ENCODE data around the gene ACAA1.
"Not testable (repeated sequence)": the region's sequence is repeated elsewhere in the genome, so short reads cannot be mapped to it uniquely, and the experiment has no call there.

ACAA1 gene

DNA sequence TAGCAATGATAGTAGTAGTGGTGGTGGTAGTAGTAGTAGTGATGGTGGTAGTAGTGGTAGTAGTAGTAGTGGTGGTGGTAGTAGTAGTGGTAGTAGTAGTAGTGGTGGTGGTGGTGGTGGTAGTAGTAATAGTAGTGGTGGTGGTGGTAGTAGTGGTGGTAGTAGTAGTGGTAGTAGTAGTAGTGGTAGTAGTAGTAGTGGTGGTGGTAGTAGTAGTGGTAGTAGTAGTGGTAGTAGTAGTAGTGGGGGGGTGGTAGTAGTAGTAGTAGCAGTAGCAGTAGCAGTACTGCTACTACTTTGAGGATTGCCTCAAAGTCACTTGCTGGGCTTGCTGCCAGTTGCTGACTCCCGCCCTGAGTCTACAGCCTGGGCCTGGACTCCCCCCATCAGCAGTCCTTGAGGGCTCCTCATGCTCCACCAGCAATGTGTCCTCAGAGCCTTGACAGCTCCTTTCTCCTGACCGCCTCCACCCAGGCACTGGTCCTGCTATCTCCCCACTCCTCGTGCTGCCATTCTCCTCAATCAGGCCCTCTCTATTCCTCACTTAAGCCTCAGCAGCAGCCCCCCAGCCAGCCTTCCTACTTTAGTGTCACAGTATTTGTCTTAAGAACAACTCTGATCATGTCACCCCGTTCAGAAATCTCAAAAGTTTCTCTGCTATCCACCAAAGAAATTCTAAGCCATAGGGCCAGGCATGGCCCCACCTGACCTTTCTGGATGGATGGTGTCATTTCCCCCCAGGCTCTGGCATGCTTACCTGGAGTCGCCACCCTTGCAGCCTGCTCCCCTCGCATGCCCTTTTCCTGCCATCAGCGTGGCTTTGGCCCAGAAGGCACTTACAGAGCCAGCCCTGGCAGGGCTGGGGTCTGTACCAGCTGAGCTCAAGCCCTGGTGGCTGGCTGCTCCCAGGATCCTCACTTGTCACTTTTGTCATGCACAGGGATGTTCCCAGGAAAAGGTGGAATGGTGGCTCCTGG lies 52.3 kb downstream of the ACAA1 start:
- Histone ChIP-seq H3K79me2 (ENCODE audit: insufficient read depth, low read depth) (no peaks in the 10 kb centered on the region), H3K4me3 (IDR thresholded peaks at IDR 0.05; ENCODE audit: insufficient read depth, low read depth, low read length) (no peak overlapping the region), H4K20me1 (ENCODE audit: insufficient read depth) (no peaks in the 10 kb centered on the region), H3K27me3 (ENCODE audit: insufficient read depth, low read depth) (no peaks in the 10 kb centered on the region), H3K36me3 (ENCODE audit: insufficient read depth) (no peaks in the 10 kb centered on the region), H3K9ac (no peak overlapping the region), H3K27ac (no peak overlapping the region), H3K4me2 (no peak overlapping the region), H3K4me1 (ENCODE audit: low read depth, poor library complexity, severe bottlenecking) (peaks cover 9% of the 10 kb centered on the region), H2AFZ (ENCODE audit: low read depth) (no peak overlapping the region)
- TF ChIP-seq, protein P1, sequence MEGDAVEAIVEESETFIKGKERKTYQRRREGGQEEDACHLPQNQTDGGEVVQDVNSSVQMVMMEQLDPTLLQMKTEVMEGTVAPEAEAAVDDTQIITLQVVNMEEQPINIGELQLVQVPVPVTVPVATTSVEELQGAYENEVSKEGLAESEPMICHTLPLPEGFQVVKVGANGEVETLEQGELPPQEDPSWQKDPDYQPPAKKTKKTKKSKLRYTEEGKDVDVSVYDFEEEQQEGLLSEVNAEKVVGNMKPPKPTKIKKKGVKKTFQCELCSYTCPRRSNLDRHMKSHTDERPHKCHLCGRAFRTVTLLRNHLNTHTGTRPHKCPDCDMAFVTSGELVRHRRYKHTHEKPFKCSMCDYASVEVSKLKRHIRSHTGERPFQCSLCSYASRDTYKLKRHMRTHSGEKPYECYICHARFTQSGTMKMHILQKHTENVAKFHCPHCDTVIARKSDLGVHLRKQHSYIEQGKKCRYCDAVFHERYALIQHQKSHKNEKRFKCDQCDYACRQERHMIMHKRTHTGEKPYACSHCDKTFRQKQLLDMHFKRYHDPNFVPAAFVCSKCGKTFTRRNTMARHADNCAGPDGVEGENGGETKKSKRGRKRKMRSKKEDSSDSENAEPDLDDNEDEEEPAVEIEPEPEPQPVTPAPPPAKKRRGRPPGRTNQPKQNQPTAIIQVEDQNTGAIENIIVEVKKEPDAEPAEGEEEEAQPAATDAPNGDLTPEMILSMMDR (conservative IDR thresholded peaks at IDR 0.05; ENCODE audit: low read depth, low read length): no peak

DNA sequence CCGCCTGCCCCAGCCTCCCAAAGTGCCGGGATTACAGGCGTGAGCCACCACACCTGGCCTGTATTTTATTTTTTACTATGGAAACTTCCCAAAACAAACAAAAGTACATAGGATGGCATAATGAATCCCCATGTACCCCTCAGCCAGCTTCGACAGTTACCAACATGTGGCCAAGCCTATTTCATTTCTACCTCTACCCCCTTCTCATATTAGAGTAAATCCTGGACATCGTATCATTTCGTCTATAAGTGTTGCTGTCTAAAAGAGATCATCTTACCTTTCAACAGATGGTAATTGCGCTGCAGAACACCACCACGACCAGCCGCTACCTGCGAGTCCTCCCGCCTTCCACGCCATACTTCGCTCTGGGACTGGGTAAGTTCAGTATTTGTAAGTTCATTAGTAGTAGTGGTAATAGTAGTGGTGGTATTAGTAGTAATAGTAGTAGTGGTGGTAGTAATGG lies 53.0 kb downstream of the ACAA1 start:
- H3K36me3 ChIP-seq (ENCODE audit: insufficient read depth): no peaks in the 10 kb centered on the region

DNA sequence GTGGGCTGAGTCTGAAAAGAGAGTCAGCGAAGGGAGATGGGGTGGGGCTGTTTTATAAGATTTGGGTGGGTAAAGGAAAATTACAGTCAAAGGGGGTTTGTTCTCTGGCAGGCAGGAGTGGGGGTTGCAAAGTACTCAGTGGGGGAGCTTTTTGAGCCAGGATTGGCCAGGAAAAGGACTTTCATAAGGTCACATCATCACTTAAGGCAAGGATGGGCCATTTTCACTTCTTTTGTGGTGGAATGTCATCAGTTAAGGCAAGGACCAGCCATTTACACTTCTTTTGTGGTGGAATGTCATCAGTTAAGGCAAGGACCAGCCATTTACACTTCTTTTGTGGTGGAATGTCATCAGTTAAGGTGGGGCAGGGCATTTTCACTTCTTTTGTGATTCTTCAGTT lies 53.7 kb downstream of the ACAA1 start:
- H2AFZ ChIP-seq (ENCODE audit: low read depth); H3K4me1 ChIP-seq (ENCODE audit: low read depth, poor library complexity, severe bottlenecking); H4K20me1 ChIP-seq (ENCODE audit: insufficient read depth); H3K79me2 ChIP-seq (ENCODE audit: insufficient read depth, low read depth); H3K27ac ChIP-seq; H3K4me3 ChIP-seq (IDR thresholded peaks at IDR 0.05; ENCODE audit: insufficient read depth, low read depth, low read length); H3K27me3 ChIP-seq (ENCODE audit: insufficient read depth, low read depth); H3K4me2 ChIP-seq; H3K36me3 ChIP-seq (ENCODE audit: insufficient read depth); H3K9ac ChIP-seq: not testable (repeated sequence)

More for the DNA sequence above, 53.0 kb downstream of the ACAA1 start:
- Histone ChIP-seq H4K20me1 (ENCODE audit: insufficient read depth) (no peaks in the 10 kb centered on the region), H2AFZ (ENCODE audit: low read depth) (no peak overlapping the region), H3K27me3 (ENCODE audit: insufficient read depth, low read depth) (no peaks in the 10 kb centered on the region), H3K4me1 (ENCODE audit: low read depth, poor library complexity, severe bottlenecking) (peaks cover 5% of the 10 kb centered on the region), H3K79me2 (ENCODE audit: insufficient read depth, low read depth) (no peaks in the 10 kb centered on the region), H3K27ac (no peak overlapping the region), H3K4me3 (IDR thresholded peaks at IDR 0.05; ENCODE audit: insufficient read depth, low read depth, low read length) (no peak overlapping the region), H3K9ac (no peak overlapping the region), H3K4me2 (no peak overlapping the region)
- TF ChIP-seq, protein P1 (conservative IDR thresholded peaks at IDR 0.05; ENCODE audit: low read depth, low read length): no peak

DNA sequence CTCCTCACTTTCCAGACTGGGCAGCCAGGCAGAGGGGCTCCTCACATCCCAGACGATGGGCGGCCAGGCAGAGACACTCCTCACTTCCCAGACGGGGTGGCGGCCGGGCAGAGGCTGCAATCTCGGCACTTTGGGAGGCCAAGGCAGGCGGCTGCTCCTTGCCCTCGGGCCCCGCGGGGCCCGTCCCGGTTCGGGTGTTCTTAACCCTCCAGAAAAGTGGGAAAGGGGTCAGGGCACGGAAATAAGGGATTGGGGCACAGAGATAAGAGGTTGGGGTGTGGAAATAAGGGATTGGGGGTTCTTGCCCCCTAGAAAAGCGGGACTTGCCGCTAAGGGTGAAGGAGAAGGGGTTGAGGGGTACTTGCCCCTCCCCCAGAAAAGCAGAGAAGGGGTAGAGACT lies 54.6 kb downstream of the ACAA1 start:
- not testable (repeated sequence) for H3K9ac ChIP-seq; H3K27ac ChIP-seq; H4K20me1 ChIP-seq (ENCODE audit: insufficient read depth); H3K4me2 ChIP-seq; H2AFZ ChIP-seq (ENCODE audit: low read depth); H3K79me2 ChIP-seq (ENCODE audit: insufficient read depth, low read depth); H3K4me1 ChIP-seq (ENCODE audit: low read depth, poor library complexity, severe bottlenecking); H3K36me3 ChIP-seq (ENCODE audit: insufficient read depth); H3K4me3 ChIP-seq (IDR thresholded peaks at IDR 0.05; ENCODE audit: insufficient read depth, low read depth, low read length); H3K27me3 ChIP-seq (ENCODE audit: insufficient read depth, low read depth)

DNA sequence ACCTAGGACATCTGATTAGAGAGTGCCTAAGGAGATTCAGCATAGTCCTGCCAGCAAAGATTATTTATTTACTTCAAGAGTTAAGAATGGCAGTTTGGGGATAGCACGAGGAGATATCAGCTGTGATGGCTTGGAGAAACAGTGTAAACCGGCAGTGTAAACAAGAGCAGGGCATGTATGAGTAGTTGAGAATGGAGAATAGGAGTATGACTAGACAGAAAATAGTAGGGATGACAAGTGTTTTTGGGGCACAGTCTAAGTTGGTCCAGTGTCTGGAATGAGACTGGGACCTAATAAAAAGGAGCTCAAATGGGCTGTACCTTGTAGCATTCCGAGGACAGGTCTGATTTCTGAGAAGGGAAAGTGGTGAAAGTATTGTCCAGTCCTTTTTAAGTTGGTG lies 59.9 kb downstream of the ACAA1 start:
- not testable (repeated sequence) for H3K27me3 ChIP-seq (ENCODE audit: insufficient read depth, low read depth); H3K36me3 ChIP-seq (ENCODE audit: insufficient read depth); H3K4me2 ChIP-seq; H3K4me1 ChIP-seq (ENCODE audit: low read depth, poor library complexity, severe bottlenecking); H4K20me1 ChIP-seq (ENCODE audit: insufficient read depth); H2AFZ ChIP-seq (ENCODE audit: low read depth); H3K9ac ChIP-seq; H3K79me2 ChIP-seq (ENCODE audit: insufficient read depth, low read depth); H3K4me3 ChIP-seq (IDR thresholded peaks at IDR 0.05; ENCODE audit: insufficient read depth, low read depth, low read length); H3K27ac ChIP-seq

Measured in KMS-11 (cell line).